Loucy (cell line): ENCODE measurements around the gene CFAP100.

Experiments
- CTCF ChIP-seq: fragments of 200-600 bp; sonication (generic); conservative IDR thresholded peaks from 2 replicates; pipeline ENCODE4 v1.5.1; 2014; ENCODE audit warnings: mild to moderate bottlenecking, antibody characterized with exemption, low read length
- EZH2phosphoT487 ChIP-seq: fragments of 200-600 bp; IDR thresholded peaks from 2 replicates; pipeline ENCODE4 v1.6.1; 2018; ENCODE audit warnings: antibody characterized with exemption, mild to moderate bottlenecking, moderate library complexity, borderline replicate concordance

- TF ChIP-seq EZH2phosphoT487: no peak
- no peak for TF ChIP-seq CTCF
Measured at GRCh38 chr3:126358816-126359181, 35.9 kb upstream of the CFAP100 start.
